SK-N-SH (cell line): ENCODE data around the gene LGALS3BP. TPM values are rescaled to one million over a fixed set of nuclear protein-coding genes. Genes with fewer than 3 reads are reported as not detected.

Experiments used
- CTCF ChIA-PET: fragments of 300-600, 350-600 bp; formaldehyde crosslinking; extraction: SDS; loops from one replicate; lab custom pipeline; 2021; lab: Yijun Ruan, JAX
- POLR2A ChIA-PET: fragments of 350-600 bp; sonication (Branson Sonifier 250); formaldehyde crosslinking; extraction: SDS; loops from one replicate; lab custom pipeline; 2020; ENCODE audit warnings: antibody characterized with exemption, inconsistent platforms; lab: Yijun Ruan, JAX
- DNase-seq: peaks from one replicate; pipeline ENCODE4 v3.0.0; 2012
- H2AFZ ChIP-seq: fragments of 200-600 bp; sonication (generic); 2 replicates; pipeline ENCODE4 v1.8.1; 2016; ENCODE audit warnings: antibody characterized with exemption, mild to moderate bottlenecking, low read depth
- H3F3A ChIP-seq: fragments of 200-600 bp; sonication (generic); replicated peaks from 2 replicates; pipeline ENCODE3; 2016; ENCODE audit warnings: antibody characterized with exemption, mild to moderate bottlenecking; ENCODE audit not compliant: insufficient read depth
- H3K27ac ChIP-seq, 2 experiments: fragments of 200-500 bp in 1 of 2; fragments of 200-600 bp in 1 of 2; sonication (Bioruptor generic) in 1 of 2; sonication (generic), shearing (Covaris generic) in 1 of 2; 2 replicates each; pipeline versions ENCODE4 v1.5.1 to v1.6.1; 2014 to 2016; ENCODE audit warnings: low read depth in 2 of 2, inconsistent platforms in 1 of 2, low read length in 1 of 2, mild to moderate bottlenecking in 1 of 2, mixed read lengths in 1 of 2
- H3K27me3 ChIP-seq: fragments of 200-600 bp; sonication (generic), shearing (Covaris generic); 2 replicates; pipeline ENCODE4 v1.6.1; 2016; ENCODE audit warnings: mixed run types; ENCODE audit not compliant: insufficient read depth
- H3K36me3 ChIP-seq, 2 experiments: fragments of 200-500 bp in 1 of 2; fragments of 200-600 bp in 1 of 2; sonication (Bioruptor generic) in 1 of 2; sonication (generic) in 1 of 2; replicated peaks in 1 of 2; 2 replicates each; pipeline versions ENCODE3 to v1.5.1; 2014 to 2016; ENCODE audit warnings: low read length in 1 of 2, mild to moderate bottlenecking in 1 of 2; ENCODE audit not compliant: insufficient read depth in 2 of 2, control insufficient read depth in 1 of 2
- H3K4me1 ChIP-seq, 2 experiments: fragments of 200-500 bp in 1 of 2; fragments of 200-600 bp in 1 of 2; sonication (Bioruptor generic) in 1 of 2; sonication (generic), shearing (Covaris generic) in 1 of 2; 2 replicates each; pipeline versions ENCODE4 v1.5.1 to v1.6.1; 2014 to 2016; ENCODE audit warnings: low read depth in 1 of 2, low read length in 1 of 2, mixed run types in 1 of 2; ENCODE audit not compliant: insufficient read depth in 2 of 2, control insufficient read depth in 1 of 2
- H3K4me2 ChIP-seq: fragments of 200-600 bp; sonication (generic), shearing (Covaris generic); 2 replicates; pipeline ENCODE4 v1.6.1; 2017; ENCODE audit warnings: mixed run types
- H3K4me3 ChIP-seq, 2 experiments: fragments of 200-500 bp in 1 of 2; fragments of 200-600 bp in 1 of 2; sonication (Bioruptor generic) in 1 of 2; sonication (generic), shearing (Covaris generic) in 1 of 2; 2 replicates each; pipeline versions ENCODE4 v1.5.1 to v1.8.1; 2014 to 2016; ENCODE audit warnings: low read depth in 2 of 2, inconsistent platforms in 1 of 2, low read length in 1 of 2, mild to moderate bottlenecking in 1 of 2, mixed read lengths in 1 of 2, moderate library complexity in 1 of 2
- H3K79me2 ChIP-seq: fragments of 200-600 bp; sonication (generic); 2 replicates; pipeline ENCODE4 v1.8.1; 2017; ENCODE audit warnings: mild to moderate bottlenecking; ENCODE audit not compliant: insufficient read depth
- H3K9ac ChIP-seq: fragments of 200-600 bp; sonication (generic); 2 replicates; pipeline ENCODE4 v1.6.1; 2017; ENCODE audit warnings: mixed run types
- H3K9me2 ChIP-seq: fragments of 200-600 bp; sonication (generic); 2 replicates; pipeline ENCODE4 v1.6.1; 2017; ENCODE audit warnings: mixed run types
- H3K9me3 ChIP-seq: fragments of 200-600 bp; sonication (generic); 2 replicates; pipeline ENCODE4 v1.6.1; 2017; ENCODE audit warnings: mixed run types, mild to moderate bottlenecking, moderate library complexity
- H4K20me1 ChIP-seq: fragments of 200-600 bp; sonication (generic); 2 replicates; pipeline ENCODE4 v1.6.1; 2017; ENCODE audit warnings: mild to moderate bottlenecking, mixed run types; ENCODE audit not compliant: insufficient read depth
- FOXM1 ChIP-seq: IDR thresholded peaks from 2 replicates; pipeline ENCODE4 v1.4.0; 2012; ENCODE audit warnings: low read depth, mild to moderate bottlenecking
- GABPA ChIP-seq: IDR thresholded peaks from 2 replicates; pipeline ENCODE4 v1.4.0; 2012; ENCODE audit warnings: low read depth, mild to moderate bottlenecking
- GATA2 ChIP-seq: sonication (generic); formaldehyde crosslinking; IDR thresholded peaks from 2 replicates; pipeline ENCODE4 v1.5.0; 2020; ENCODE audit warnings: mild to moderate bottlenecking, missing genetic modification reagents
- JUND ChIP-seq: IDR thresholded peaks from 2 replicates; pipeline ENCODE4 v1.4.0; 2012
- MAX ChIP-seq: IDR thresholded peaks from 2 replicates; pipeline ENCODE4 v1.4.0; 2012; ENCODE audit warnings: low read depth
- NFIC ChIP-seq: IDR thresholded peaks from 2 replicates; pipeline ENCODE4 v1.4.0; 2012; ENCODE audit warnings: borderline replicate concordance
- NRF1 ChIP-seq: IDR thresholded peaks from 2 replicates; pipeline ENCODE4 v1.6.1; 2012; ENCODE audit warnings: low read depth, mild to moderate bottlenecking, low read length
- PBX3 ChIP-seq: IDR thresholded peaks from 2 replicates; pipeline ENCODE4; 2012
- RCOR1 ChIP-seq: fragments of 150-350 bp; IDR thresholded peaks from 2 replicates; pipeline ENCODE4 v1.6.1; 2017; ENCODE audit warnings: antibody characterized with exemption, low read length
- REST ChIP-seq: IDR thresholded peaks from 2 replicates; pipeline ENCODE4 v1.6.1; 2012; ENCODE audit warnings: mild to moderate bottlenecking, low read depth, low read length, moderate library complexity
- SIN3A ChIP-seq: IDR thresholded peaks from 2 replicates; pipeline ENCODE4 v1.6.1; 2012; ENCODE audit warnings: low read depth, mild to moderate bottlenecking, low read length, moderate library complexity, borderline replicate concordance
- SMC3 ChIP-seq: IDR thresholded peaks from 2 replicates; pipeline ENCODE4 v1.6.1; 2012; ENCODE audit warnings: low read depth, low read length, improper control_type of control experiment
- TAF1 ChIP-seq: IDR thresholded peaks from 2 replicates; pipeline ENCODE4 v1.6.1; 2012; ENCODE audit warnings: low read depth, mild to moderate bottlenecking, low read length, moderate library complexity, borderline replicate concordance
- TCF12 ChIP-seq: IDR thresholded peaks from 2 replicates; pipeline ENCODE4 v1.4.0; 2012
- USF2 ChIP-seq: fragments of 150-350 bp; IDR thresholded peaks from 2 replicates; pipeline ENCODE4 v1.6.1; 2017; ENCODE audit warnings: antibody characterized with exemption, low read length, low read depth, borderline replicate concordance
- ZBTB33 ChIP-seq: IDR thresholded peaks from 2 replicates; pipeline ENCODE4 v1.4.0; 2012; ENCODE audit warnings: low read depth, borderline replicate concordance
- WGBS: methylation state at CpG from one replicate; pipeline ENCODE4 v1.1.6; 2017; ENCODE audit warnings: low lambda C conversion rate; 5-methylcytosine and 5-hydroxymethylcytosine counted together
- polyA plus RNA-seq, 3 experiments: library from polyadenylated mRNA; depleted of rRNA; stranded (reverse); fragments of >200 nt; gene quantifications; 2 replicates each; pipeline ENCODE4 v1.2.3, GENCODE V29; 2012
- TF ChIP-seq, protein P1 (sequence below): IDR thresholded peaks from 2 replicates; pipeline ENCODE4 v1.4.0; 2012; ENCODE audit warnings: low read depth, borderline replicate concordance
- TF ChIP-seq, protein P2 (sequence below): fragments of 150-350 bp; IDR thresholded peaks from 2 replicates; pipeline ENCODE4 v1.6.1; 2016; ENCODE audit warnings: mild to moderate bottlenecking, low read depth, low read length

The LGALS3BP gene
- polyA plus RNA-seq, 1 of the 3 experiments (the other 2 are of a cell fraction): 579 TPM

- CTCF ChIA-PET: interaction anchor here (1.3 to 1.6 kb wide), 2 partner anchors 12 to 14 kb away, joined by 3 to 4 read pairs; no protein-coding TSS in a partner anchor
- peaks cover 12 to 40% of the 10 kb centered on the region in 2 experiments; a peak in 2 of 4 replicates for H3K4me1 ChIP-seq
- no peak overlapping the region for H3K4me2 ChIP-seq
- DNase-seq: no peak
- no peak overlapping the region for H2AFZ ChIP-seq
- H3K27ac ChIP-seq: no peak overlapping the region
- H3K36me3 ChIP-seq: peaks cover 0 to 32% of the 10 kb centered on the region in 2 experiments
- peaks cover 76% of the 10 kb centered on the region for H3K79me2 ChIP-seq
- TF ChIP-seq ZBTB33 (no peak), FOXM1 (no peak), MAX (no peak), USF2 (no peak), SMC3 (no peak), RCOR1 (no peak), REST (no peak), GATA2 (CRISPR knock-in tag) (no peak), TCF12 (no peak), TAF1 (no peak), PBX3 (no peak), NRF1 (no peak), NFIC (no peak), GABPA (no peak), SIN3A (no peak), JUND (no peak)
- TF ChIP-seq, protein P1, sequence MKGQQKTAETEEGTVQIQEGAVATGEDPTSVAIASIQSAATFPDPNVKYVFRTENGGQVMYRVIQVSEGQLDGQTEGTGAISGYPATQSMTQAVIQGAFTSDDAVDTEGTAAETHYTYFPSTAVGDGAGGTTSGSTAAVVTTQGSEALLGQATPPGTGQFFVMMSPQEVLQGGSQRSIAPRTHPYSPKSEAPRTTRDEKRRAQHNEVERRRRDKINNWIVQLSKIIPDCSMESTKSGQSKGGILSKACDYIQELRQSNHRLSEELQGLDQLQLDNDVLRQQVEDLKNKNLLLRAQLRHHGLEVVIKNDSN: no peak
- TF ChIP-seq, protein P2, sequence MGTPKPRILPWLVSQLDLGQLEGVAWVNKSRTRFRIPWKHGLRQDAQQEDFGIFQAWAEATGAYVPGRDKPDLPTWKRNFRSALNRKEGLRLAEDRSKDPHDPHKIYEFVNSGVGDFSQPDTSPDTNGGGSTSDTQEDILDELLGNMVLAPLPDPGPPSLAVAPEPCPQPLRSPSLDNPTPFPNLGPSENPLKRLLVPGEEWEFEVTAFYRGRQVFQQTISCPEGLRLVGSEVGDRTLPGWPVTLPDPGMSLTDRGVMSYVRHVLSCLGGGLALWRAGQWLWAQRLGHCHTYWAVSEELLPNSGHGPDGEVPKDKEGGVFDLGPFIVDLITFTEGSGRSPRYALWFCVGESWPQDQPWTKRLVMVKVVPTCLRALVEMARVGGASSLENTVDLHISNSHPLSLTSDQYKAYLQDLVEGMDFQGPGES: no peak
- 83% methylated on average over 5 of the region's 8 CpGs for WGBS
- H3K9ac ChIP-seq: no peak overlapping the region
- H3F3A ChIP-seq: no peaks in the 10 kb centered on the region
- no peaks in the 10 kb centered on the region for H3K27me3 ChIP-seq
- no peaks in the 10 kb centered on the region for H3K9me3 ChIP-seq
- no peak overlapping the region for H3K4me3 ChIP-seq
- H3K9me2 ChIP-seq: no peaks in the 10 kb centered on the region
- POLR2A ChIA-PET: no interaction called here
- H4K20me1 ChIP-seq: peaks cover 45% of the 10 kb centered on the region
Measured at GRCh38 chr17:79006046-79006445, 26.3 kb upstream of the LGALS3BP start.
